H1 (cell line): ENCODE results near the gene RHBDD2. TPM values are rescaled to one million over a fixed set of nuclear protein-coding genes. Genes with fewer than 3 reads are reported as not detected.

Experiments
- JUND ChIP-seq: IDR thresholded peaks from 2 replicates; pipeline ENCODE4 v1.6.1; 2011; ENCODE audit warnings: mild to moderate bottlenecking, improper control_type of control experiment, low read length
- TBP ChIP-seq: IDR thresholded peaks from 2 replicates; pipeline ENCODE4 v1.6.1; 2011; ENCODE audit warnings: low read depth, low read length, improper control_type of control experiment
- polyA plus RNA-seq, 7 experiments: library from polyadenylated mRNA; depleted of rRNA in 3 of 7; stranded (reverse) in 5 of 7; unstranded in 2 of 7; fragments of >200 nt in 5 of 7; fragments of 200-250 nt in 2 of 7; gene quantifications; 1 replicate in 5 of 7; 2 replicates in 1 of 7; 4 replicates in 1 of 7; pipeline versions ENCODE4 v1.2.1 to v1.2.3, GENCODE V29; 2011 to 2013; ENCODE audit warnings: missing spikeins in 2 of 7, mixed read lengths in 2 of 7
- total RNA-seq: library from RNA; stranded (reverse); fragmentation: NEBNext Ultra II Directional; extraction: Animal tissue kit (Norgen Biotek cat#: 25700); gene quantifications from 2 replicates; pipeline ENCODE4 v1.2.1, GENCODE V29; 2021
- TF ChIP-seq, protein P1 (sequence below): fragments of 300-600 bp; sonication (generic); IDR thresholded peaks from 2 replicates; pipeline ENCODE4 v1.7.1; 2012; ENCODE audit warnings: low read length, moderate library complexity, mild to moderate bottlenecking, inconsistent platforms; ENCODE audit not compliant: insufficient replicate concordance

RHBDD2 gene
- total and polyA plus RNA-seq, 2 of the 8 experiments (the other 6 are each of a cell fraction or from before 2014, with no cell fraction given), result 28.3 to 65.5 TPM

DNA sequence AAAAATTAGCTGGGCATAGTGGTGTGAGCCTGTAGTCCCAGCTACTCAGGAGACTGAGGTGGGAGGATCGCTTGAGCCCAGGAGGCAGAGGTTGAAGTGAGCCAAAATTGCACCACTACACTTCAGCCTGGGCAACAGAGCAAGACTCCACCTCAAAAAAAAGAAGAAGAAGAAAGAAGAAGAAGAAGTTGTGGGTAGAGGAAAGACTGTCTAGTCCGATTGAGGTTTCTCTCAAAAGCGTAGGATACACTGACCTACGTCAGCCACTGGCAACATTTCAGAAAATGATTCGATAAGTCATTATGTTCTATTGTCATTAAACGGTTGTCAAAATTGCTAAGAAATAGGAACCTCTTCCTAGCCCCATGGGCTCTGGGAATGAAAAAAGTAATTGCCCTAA, 22.3 kb upstream of the RHBDD2 start (continued):
- TF ChIP-seq, protein P1, sequence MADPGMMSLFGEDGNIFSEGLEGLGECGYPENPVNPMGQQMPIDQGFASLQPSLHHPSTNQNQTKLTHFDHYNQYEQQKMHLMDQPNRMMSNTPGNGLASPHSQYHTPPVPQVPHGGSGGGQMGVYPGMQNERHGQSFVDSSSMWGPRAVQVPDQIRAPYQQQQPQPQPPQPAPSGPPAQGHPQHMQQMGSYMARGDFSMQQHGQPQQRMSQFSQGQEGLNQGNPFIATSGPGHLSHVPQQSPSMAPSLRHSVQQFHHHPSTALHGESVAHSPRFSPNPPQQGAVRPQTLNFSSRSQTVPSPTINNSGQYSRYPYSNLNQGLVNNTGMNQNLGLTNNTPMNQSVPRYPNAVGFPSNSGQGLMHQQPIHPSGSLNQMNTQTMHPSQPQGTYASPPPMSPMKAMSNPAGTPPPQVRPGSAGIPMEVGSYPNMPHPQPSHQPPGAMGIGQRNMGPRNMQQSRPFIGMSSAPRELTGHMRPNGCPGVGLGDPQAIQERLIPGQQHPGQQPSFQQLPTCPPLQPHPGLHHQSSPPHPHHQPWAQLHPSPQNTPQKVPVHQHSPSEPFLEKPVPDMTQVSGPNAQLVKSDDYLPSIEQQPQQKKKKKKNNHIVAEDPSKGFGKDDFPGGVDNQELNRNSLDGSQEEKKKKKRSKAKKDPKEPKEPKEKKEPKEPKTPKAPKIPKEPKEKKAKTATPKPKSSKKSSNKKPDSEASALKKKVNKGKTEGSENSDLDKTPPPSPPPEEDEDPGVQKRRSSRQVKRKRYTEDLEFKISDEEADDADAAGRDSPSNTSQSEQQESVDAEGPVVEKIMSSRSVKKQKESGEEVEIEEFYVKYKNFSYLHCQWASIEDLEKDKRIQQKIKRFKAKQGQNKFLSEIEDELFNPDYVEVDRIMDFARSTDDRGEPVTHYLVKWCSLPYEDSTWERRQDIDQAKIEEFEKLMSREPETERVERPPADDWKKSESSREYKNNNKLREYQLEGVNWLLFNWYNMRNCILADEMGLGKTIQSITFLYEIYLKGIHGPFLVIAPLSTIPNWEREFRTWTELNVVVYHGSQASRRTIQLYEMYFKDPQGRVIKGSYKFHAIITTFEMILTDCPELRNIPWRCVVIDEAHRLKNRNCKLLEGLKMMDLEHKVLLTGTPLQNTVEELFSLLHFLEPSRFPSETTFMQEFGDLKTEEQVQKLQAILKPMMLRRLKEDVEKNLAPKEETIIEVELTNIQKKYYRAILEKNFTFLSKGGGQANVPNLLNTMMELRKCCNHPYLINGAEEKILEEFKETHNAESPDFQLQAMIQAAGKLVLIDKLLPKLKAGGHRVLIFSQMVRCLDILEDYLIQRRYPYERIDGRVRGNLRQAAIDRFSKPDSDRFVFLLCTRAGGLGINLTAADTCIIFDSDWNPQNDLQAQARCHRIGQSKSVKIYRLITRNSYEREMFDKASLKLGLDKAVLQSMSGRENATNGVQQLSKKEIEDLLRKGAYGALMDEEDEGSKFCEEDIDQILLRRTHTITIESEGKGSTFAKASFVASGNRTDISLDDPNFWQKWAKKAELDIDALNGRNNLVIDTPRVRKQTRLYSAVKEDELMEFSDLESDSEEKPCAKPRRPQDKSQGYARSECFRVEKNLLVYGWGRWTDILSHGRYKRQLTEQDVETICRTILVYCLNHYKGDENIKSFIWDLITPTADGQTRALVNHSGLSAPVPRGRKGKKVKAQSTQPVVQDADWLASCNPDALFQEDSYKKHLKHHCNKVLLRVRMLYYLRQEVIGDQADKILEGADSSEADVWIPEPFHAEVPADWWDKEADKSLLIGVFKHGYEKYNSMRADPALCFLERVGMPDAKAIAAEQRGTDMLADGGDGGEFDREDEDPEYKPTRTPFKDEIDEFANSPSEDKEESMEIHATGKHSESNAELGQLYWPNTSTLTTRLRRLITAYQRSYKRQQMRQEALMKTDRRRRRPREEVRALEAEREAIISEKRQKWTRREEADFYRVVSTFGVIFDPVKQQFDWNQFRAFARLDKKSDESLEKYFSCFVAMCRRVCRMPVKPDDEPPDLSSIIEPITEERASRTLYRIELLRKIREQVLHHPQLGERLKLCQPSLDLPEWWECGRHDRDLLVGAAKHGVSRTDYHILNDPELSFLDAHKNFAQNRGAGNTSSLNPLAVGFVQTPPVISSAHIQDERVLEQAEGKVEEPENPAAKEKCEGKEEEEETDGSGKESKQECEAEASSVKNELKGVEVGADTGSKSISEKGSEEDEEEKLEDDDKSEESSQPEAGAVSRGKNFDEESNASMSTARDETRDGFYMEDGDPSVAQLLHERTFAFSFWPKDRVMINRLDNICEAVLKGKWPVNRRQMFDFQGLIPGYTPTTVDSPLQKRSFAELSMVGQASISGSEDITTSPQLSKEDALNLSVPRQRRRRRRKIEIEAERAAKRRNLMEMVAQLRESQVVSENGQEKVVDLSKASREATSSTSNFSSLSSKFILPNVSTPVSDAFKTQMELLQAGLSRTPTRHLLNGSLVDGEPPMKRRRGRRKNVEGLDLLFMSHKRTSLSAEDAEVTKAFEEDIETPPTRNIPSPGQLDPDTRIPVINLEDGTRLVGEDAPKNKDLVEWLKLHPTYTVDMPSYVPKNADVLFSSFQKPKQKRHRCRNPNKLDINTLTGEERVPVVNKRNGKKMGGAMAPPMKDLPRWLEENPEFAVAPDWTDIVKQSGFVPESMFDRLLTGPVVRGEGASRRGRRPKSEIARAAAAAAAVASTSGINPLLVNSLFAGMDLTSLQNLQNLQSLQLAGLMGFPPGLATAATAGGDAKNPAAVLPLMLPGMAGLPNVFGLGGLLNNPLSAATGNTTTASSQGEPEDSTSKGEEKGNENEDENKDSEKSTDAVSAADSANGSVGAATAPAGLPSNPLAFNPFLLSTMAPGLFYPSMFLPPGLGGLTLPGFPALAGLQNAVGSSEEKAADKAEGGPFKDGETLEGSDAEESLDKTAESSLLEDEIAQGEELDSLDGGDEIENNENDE, result no peak
- TF ChIP-seq JUND (no peak), TBP (no peak)
- TF ChIP-seq, all 59 proteins: peak for 0
